G401.6 (cell line): ENCODE data around the gene KCNMA1.
"Not testable (repeated sequence)": the region's sequence is repeated elsewhere in the genome, so short reads cannot be mapped to it uniquely, and the experiment has no call there.

Experiments
- FAIRE-seq: peaks from 2 replicates; lab custom pipeline; 2012; peaks lifted over from hg19 to GRCh38; lab: Jason Lieb, UNC

KCNMA1 gene

DNA sequence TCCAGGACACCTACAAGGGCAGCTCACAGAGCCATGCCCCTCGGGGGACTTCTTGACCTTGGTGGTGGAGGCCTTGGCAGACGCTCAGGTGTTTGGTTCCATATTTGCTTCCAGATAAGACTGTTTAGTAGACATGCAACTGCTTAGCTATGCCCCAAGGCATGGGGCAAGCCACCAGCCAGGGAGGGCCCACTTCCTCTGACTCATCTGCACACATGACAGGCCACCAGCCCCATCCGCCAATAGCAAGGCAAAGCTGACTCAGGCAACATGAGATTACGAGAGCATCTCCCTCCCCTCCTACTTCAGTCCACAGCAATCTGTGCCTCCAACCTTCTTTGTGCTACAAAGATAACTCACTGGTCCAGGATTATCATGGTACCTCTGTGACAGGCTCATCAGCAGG, 54.9 kb downstream of the KCNMA1 start:
- no peak for FAIRE-seq

DNA sequence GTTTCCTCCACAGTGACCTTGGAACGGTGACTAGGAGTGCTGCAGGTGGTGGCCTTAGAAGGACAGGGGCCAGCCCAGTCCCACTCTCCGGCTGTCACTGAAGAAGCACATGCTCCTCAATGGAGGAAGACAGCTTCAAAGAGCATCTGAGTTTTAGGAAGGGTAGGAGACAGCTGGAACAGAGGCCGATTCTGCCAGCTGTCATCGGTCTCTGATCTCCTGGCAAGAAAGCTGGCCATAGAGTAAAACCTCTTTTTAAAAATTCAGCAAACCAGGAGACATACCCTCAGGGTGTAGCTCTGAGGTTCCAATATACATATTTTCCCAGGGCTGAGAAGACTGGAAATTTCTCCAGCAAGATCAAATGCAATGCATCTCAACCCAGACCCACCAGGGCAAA, 55.9 kb downstream of the KCNMA1 start:
- no peak for FAIRE-seq

GRCh38 chr10:77580482-77580881, 57.1 kb downstream of the KCNMA1 start:
- no peak for FAIRE-seq

DNA sequence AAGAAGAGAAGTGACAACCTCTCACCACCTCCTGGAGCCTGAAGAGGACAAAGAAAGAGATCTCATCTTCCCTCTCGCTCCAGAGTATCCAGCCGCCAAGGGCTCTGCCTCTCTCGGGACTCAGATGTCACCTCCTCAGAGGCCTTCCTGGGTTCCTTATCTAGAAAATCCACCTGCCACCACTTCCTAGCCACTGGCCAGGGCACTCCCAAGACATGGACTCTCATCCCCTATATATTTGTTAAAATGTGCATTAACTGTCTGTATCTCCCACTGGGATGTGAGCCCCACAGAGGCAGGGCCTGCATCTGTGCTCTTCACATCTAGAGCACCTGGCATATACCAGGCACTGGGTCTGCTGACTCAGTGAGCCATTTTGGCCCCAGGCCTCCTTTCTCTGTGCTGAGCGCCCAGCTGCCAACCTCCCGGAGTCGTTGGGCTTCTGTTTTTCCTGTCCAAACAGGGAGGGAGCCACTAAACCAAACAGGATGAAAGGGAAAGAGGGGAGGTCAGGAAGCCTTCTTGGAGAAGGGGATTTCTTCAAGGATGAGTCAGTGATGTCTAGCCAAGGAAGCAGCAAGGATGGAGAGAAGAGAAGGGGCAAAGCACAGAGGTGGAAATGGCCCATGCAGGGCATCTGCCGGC, 58.9 kb downstream of the KCNMA1 start:
- no peak for FAIRE-seq

DNA sequence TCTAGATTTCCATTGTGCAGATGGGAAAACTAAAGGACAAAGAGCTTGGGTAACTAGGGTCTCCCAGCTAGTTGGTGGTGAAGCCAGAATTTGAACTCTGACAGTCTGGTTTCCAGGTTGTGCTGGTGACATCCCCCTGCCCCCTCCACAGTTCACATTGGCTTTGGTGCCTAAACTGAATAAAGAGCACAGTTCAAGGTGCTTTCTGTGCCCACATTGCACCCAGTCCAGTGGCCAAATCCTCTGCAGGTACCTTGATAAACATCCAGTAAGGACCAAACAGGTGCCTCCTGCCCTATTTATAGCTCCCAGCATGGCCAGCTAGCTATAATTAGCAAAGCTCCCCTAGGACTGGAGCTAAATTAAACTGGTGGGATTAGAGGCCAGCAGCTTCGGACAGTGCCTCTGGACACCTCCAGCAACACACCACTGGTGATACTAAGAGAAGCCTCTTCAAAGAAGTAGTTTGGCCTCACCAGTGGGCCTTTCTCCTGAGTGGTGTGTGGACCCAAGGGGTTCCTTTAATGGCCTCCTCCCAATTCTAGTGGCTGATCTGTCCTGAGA, 59.9 kb downstream of the KCNMA1 start:
- no peak for FAIRE-seq

- FAIRE-seq = no peak
Measured at GRCh38 chr10:77576444-77577032, 61.1 kb downstream of the KCNMA1 start.

- no peak for FAIRE-seq
Measured at GRCh38 chr10:77576007-77576367, 61.6 kb downstream of the KCNMA1 start.

GRCh38 chr10:77575271-77576006, 62.2 kb downstream of the KCNMA1 start:
- no peak for FAIRE-seq

GRCh38 chr10:77574438-77574837, 63.2 kb downstream of the KCNMA1 start:
- no peak for FAIRE-seq

GRCh38 chr10:77572520-77572919, 65.1 kb downstream of the KCNMA1 start:
- not testable (repeated sequence) for FAIRE-seq

GRCh38 chr10:77571490-77571889, 66.1 kb downstream of the KCNMA1 start:
- no peak for FAIRE-seq

DNA sequence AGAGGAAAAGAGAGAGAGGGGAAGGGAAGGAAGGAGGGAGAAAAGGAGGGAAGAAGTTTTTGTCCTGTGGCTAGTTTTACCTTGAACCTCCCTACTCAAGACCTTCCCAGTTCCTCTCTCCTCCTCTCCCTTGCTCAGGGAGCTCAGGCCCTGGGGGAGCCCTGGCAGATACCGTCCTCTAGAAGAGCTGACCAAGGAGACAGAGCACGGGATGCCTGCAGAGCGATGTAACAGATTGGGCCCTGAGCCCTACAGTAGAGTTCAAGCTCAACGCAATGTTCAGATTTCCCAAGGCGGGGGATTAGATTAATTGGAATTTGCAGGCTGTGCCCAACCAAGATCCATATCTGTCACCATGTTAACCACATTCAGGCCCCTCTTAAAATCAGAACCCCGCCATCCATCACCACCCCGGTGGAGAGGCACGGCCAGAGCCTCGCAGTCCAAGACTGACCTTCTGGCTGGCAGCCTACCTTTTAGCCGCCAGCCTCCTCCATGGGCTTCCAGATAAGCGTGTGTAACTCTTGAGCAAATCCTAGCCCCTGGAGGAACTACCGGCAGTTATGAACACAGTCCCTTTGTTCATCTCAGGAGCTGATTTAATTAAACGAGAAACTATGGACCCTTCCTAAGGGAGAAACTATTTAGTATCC, 70.6 kb downstream of the KCNMA1 start:
- FAIRE-seq = no peak

DNA sequence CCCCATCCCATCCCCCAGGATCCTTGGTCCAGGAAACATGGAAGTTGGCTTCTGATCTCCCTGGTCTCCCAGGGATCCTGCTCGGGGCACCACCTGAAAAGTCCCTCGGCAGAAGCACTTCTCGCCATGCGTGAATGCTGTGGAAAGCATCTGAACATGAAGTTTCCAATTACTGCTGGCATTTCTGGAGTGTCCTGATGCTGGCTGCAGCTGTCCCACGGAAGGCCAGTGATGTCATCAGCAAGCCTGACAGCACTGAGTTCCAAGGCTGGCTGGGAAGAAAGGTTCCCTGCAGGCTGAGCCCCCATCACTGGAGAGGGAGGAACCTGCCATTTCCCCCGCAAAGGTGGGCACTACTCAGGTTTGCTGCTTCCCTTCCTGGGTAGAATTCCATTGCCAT, 71.4 kb downstream of the KCNMA1 start:
- FAIRE-seq = no peak

GRCh38 chr10:77565590-77566023, 72.0 kb downstream of the KCNMA1 start:
- FAIRE-seq = no peak

DNA sequence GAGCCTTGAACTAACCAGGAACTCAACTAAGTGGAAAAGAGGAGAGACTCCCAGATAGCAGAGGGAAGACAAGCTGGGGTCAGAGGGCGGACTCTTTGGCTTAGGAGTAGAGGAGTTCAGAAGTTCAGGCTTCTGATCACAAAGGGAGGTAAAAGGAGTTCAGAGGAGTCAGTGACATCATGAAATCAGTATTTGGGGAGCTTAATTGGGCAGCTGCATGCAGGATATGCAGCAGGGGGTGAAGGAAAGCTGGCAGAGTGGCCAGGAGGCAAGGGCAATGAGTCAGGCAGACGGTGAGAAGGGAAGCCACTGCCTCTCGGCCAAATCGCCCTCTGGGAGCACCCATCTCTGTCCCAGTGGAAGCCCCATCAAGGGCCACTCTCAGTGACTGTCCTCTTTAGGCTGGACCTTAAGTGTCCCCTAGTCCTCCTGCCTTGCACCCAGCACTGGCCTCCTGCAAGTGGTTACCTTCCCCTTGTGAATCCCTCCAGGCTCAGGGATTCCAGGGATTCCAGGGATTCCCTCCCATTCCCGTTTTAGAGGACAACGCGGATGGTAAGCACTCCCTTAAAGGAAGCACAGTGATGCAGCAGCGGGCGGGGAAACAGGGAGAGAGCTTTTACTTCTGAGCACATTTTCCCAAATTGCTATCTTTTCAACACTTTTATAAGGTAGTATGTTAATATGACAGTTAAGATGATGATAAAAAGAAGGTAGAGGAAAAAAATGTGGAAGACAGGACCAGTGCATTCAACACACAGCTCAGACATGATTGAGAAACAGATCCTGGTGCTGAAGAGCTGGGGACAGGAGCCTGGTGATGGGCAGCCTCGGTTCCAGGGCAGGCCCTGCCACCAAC, 72.6 kb downstream of the KCNMA1 start:
- no peak for FAIRE-seq

DNA sequence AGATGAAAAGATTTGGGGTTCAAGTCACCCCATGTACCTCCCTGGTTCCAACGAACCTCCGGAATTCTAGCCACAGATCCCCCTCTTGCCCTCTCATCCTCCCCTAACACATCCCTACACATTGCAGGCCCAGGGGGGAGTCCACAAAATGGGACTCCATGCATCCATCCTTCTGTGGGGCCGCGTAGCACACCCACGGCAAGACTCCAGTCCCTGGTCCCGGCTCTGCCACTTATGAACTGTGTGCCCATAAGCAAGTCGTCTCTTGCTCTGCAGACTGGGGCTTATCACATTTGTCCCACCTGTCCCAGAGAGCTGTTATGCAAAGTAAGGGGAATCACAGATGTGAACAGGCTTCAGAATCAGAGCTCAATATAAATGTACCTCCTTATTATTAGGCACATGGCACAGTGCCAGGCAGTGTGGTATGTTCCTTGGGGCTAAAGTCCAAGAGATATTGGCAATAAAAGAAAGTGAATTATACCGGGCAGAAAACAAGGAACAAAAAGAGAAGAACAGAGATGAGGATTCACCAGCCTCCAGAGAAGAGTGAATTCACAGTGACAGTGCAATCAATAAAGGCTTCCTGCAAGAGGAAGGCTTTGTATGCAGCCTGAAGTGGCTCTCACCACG, 73.9 kb downstream of the KCNMA1 start:
- FAIRE-seq = no peak

GRCh38 chr10:77562742-77563141, 74.9 kb downstream of the KCNMA1 start:
- no peak for FAIRE-seq

DNA sequence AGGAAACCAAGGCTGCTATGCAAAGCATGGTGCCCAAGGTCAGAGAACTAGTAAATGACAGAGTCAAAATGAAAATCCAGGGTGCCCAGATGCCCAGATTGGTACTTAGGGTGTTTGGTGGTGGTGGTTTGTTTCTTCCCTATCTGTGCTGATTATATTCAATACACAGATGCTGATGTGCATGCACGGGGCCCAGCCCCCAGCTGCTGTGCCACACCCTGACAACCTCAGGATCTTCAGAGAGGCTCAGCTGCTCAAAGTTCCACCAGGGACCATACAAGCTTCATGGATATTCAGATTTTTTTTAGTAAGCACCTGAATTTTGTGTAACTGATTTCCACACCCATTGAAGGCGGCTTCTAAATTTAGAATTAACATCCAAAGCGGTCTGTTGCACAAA, 75.6 kb downstream of the KCNMA1 start:
- no peak for FAIRE-seq

DNA sequence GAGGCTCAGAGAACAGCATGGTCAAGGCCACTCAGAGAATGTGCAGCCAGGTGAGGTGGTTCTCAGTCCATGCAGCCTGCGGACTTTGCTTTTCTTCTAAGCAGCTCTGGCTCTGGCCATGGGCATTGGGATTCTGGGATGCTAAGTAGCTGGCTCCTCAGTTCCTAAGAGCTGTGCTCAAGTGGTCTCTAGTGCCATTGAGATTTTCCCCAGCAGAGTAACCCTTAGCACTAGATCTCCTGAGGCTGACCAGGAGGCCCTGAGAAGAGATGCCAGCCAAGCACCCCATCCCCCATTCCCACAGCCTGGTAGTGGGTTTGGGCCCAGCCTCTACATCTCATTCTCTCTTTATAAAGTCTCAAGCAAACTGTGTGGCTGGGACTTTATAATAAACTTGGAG, 77.1 kb downstream of the KCNMA1 start:
- no peak for FAIRE-seq

DNA sequence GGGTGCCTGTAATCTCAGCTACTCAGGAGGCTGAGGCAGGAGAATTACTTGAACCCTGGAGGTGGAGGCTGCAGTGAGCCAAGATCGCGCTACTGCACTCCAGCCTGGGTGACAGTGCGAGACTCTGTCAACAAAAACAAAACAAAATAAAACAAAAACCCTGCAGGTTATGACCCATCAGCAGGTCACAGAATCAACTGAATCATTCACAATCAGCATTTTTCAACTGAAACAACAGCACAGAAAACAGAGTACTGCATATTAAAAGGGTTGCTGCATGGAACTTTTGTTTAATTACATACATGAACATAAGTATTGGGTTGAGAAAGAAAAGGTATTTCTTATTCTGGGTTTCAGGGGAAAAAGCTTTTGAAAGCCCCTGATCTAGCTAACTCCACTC, 77.6 kb downstream of the KCNMA1 start:
- FAIRE-seq = no peak

DNA sequence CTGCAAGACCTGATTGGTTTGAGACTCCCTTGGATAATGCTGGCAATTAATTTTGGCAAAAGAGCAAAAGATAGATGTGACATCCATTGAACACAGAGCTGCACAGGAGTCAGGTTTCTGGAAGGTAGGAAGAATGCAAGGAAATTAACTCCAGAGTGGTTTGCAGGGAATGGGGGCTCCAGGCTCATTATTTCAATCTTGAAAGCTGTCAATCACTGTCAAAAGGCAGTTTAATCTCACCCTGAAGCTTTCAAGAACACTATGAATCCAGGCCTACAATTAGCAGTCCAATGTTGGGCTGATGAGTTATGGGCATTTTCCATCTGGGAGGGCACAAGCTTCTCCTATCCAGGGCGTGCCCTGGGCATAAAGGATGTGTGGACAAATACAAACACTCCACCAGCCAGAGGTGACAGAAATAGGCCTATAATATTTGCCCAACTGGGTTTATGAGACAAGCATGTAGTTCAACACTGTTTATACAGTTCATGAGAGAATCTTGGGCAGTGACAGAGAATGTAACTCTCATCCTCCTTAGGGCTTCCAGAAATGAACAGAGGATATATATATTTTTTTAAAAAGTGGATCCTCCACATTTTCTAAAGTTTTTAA, 80.5 kb downstream of the KCNMA1 start:
- FAIRE-seq = no peak
